GM19372 (cell line): ENCODE results near the gene ABCC6.
"Not testable (repeated sequence)": the region's sequence is repeated elsewhere in the genome, so short reads cannot be mapped to it uniquely, and the experiment has no call there.

Experiments
- ATAC-seq: cut with Tn5 transposase; IDR thresholded peaks from one replicate; pipeline ENCODE4 v1.9.1; 2021; ENCODE audit warnings: mild to moderate bottlenecking, low read depth, moderate library complexity; ENCODE audit not compliant: unreplicated experiment

Gene ABCC6

GRCh38 chr16:16122264-16122663, 101.0 kb downstream of the ABCC6 start:
- ATAC-seq: no peak

- no peak for ATAC-seq
These were observed 102.0 kb downstream of the ABCC6 start for GRCh38 chr16:16121185-16121727.

GRCh38 chr16:16120382-16121184, 102.7 kb downstream of the ABCC6 start:
- no peak for ATAC-seq

GRCh38 chr16:16120044-16120381, 103.3 kb downstream of the ABCC6 start:
- no peak for ATAC-seq

- no peak for ATAC-seq
These were observed 105.0 kb downstream of the ABCC6 start for GRCh38 chr16:16118337-16118736.

- no peak for ATAC-seq
These were observed 106.5 kb downstream of the ABCC6 start for GRCh38 chr16:16116841-16117240.

- ATAC-seq: no peak
These were observed 110.2 kb downstream of the ABCC6 start for GRCh38 chr16:16113076-16113475.

GRCh38 chr16:16112450-16113053, 110.7 kb downstream of the ABCC6 start:
- no peak for ATAC-seq

GRCh38 chr16:16111639-16112038, 111.7 kb downstream of the ABCC6 start:
- ATAC-seq: no peak

- no peak for ATAC-seq
These were observed 113.2 kb downstream of the ABCC6 start for GRCh38 chr16:16110111-16110490.

- ATAC-seq: no peak
These were observed 113.7 kb downstream of the ABCC6 start for GRCh38 chr16:16109453-16110110.

- ATAC-seq: no peak
These were observed 114.5 kb downstream of the ABCC6 start for GRCh38 chr16:16108759-16109158.

- no peak for ATAC-seq
These were observed 115.5 kb downstream of the ABCC6 start for GRCh38 chr16:16107839-16108238.

- no peak for ATAC-seq
These were observed 116.8 kb downstream of the ABCC6 start for GRCh38 chr16:16106466-16106865.

GRCh38 chr16:16105646-16106045, 117.6 kb downstream of the ABCC6 start:
- no peak for ATAC-seq

GRCh38 chr16:16104804-16105141, 118.5 kb downstream of the ABCC6 start:
- ATAC-seq: not testable (repeated sequence)

- not testable (repeated sequence) for ATAC-seq
These were observed 119.0 kb downstream of the ABCC6 start for GRCh38 chr16:16104132-16104803.

- no peak for ATAC-seq
These were observed 120.6 kb downstream of the ABCC6 start for GRCh38 chr16:16102738-16103137.

- no peak for ATAC-seq
These were observed 121.7 kb downstream of the ABCC6 start for GRCh38 chr16:16101585-16101984.

GRCh38 chr16:16100631-16101030, 122.7 kb downstream of the ABCC6 start:
- no peak for ATAC-seq

GRCh38 chr16:16099320-16099719, 124.0 kb downstream of the ABCC6 start:
- no peak for ATAC-seq
